ENCODE results near the gene PPP2R5D.

GRCh38 chr6:43061861-43062260 is 77.5 kb downstream of the PPP2R5D start:
- no peak for TF ChIP-seq CTCF (IDR thresholded peaks at IDR 0.05; ENCODE audit: borderline replicate concordance, extremely low read depth, low read length, poor library complexity, severe bottlenecking)
- TF ChIP-seq EZH2 (IDR thresholded peaks at IDR 0.05; ENCODE audit: borderline replicate concordance, low read depth, low read length, severe bottlenecking) = no peak

Data from DND-41 (cell line).